Neural progenitor cell (in vitro differentiated cells): ENCODE measurements around the gene LINC01488. TPM values are rescaled to one million over a fixed set of nuclear protein-coding genes. Genes with fewer than 3 reads are reported as not detected.

Experiments
- DNase-seq: peaks from one replicate; pipeline ENCODE4 v3.0.0-alpha.2; 2016; ENCODE audit warnings: low spot score
- H2AFZ ChIP-seq: fragments of 200-600 bp; sonication (generic); replicated peaks from 2 replicates; pipeline ENCODE4 v1.6.1; 2016; ENCODE audit warnings: antibody characterized with exemption
- H3F3A ChIP-seq: fragments of 200-600 bp; sonication (generic); 2 replicates; pipeline ENCODE4 v1.6.1; 2016; ENCODE audit warnings: antibody characterized with exemption, low read depth
- H3K27ac ChIP-seq: fragments of 200-600 bp; sonication (generic); 2 replicates; pipeline ENCODE4 v1.5.1; 2016; ENCODE audit warnings: mild to moderate bottlenecking
- H3K27me3 ChIP-seq: fragments of 200-600 bp; sonication (generic); 2 replicates; pipeline ENCODE4 v1.6.1; 2016; ENCODE audit warnings: mild to moderate bottlenecking, moderate library complexity
- H3K36me3 ChIP-seq: fragments of 200-600 bp; sonication (generic); 2 replicates; pipeline ENCODE4 v1.5.1; 2016
- H3K4me1 ChIP-seq: fragments of 200-600 bp; sonication (generic); 2 replicates; pipeline ENCODE4 v1.6.1; 2016; ENCODE audit warnings: mixed run types
- H3K4me2 ChIP-seq: fragments of 200-600 bp; sonication (generic); 2 replicates; pipeline ENCODE4 v1.6.1; 2016
- H3K4me3 ChIP-seq: fragments of 200-600 bp; sonication (generic); 2 replicates; pipeline ENCODE4 v1.5.1; 2016
- H3K79me2 ChIP-seq: fragments of 200-600 bp; sonication (generic); 2 replicates; pipeline ENCODE4 v1.6.1; 2016; ENCODE audit warnings: low read depth
- H3K9ac ChIP-seq: fragments of 200-600 bp; sonication (generic); 2 replicates; pipeline ENCODE4 v1.6.1; 2016
- H3K9me3 ChIP-seq: fragments of 200-600 bp; sonication (generic); 2 replicates; pipeline ENCODE4 v1.5.1; 2016; ENCODE audit warnings: low read depth
- H4K20me1 ChIP-seq: fragments of 200-600 bp; sonication (generic); 2 replicates; pipeline ENCODE4 v1.6.1; 2016; ENCODE audit warnings: low read depth
- H3K27ac Mint-ChIP-seq: 3 replicates; pipeline ENCODE4 v1.8.0; 2021; ENCODE audit warnings: mixed read lengths
- H3K27me3 Mint-ChIP-seq: 2 replicates; pipeline ENCODE4 v1.8.0; 2022; ENCODE audit warnings: low read depth, mild to moderate bottlenecking, inconsistent platforms, moderate library complexity, mixed read lengths; ENCODE audit not compliant: insufficient read depth
- H3K36me3 Mint-ChIP-seq: 3 replicates; pipeline ENCODE4 v1.8.0; 2021; ENCODE audit warnings: mixed read lengths
- H3K4me1 Mint-ChIP-seq: 3 replicates; pipeline ENCODE4 v1.8.0; 2021; ENCODE audit warnings: mixed read lengths
- H3K4me3 Mint-ChIP-seq: 3 replicates; pipeline ENCODE4 v1.8.0; 2021; ENCODE audit warnings: mild to moderate bottlenecking, moderate library complexity, mixed read lengths
- H3K9me3 Mint-ChIP-seq: 3 replicates; pipeline ENCODE4 v1.8.0; 2020; ENCODE audit warnings: mixed read lengths
- EZH2 ChIP-seq: fragments of 200-600 bp; sonication (generic); IDR thresholded peaks from 2 replicates; pipeline ENCODE4 v1.6.1; 2017; ENCODE audit warnings: antibody characterized with exemption, mild to moderate bottlenecking, moderate library complexity
- EZH2phosphoT487 ChIP-seq: fragments of 200-600 bp; sonication (generic); IDR thresholded peaks from 2 replicates; pipeline ENCODE4 v1.6.1; 2017; ENCODE audit warnings: antibody characterized with exemption
- total RNA-seq: library from RNA; depleted of rRNA; stranded (reverse); fragments of >200 nt; gene quantifications from 2 replicates; pipeline ENCODE4 v1.2.3, GENCODE V29; 2015; ENCODE audit warnings: low replicate concordance
- TF ChIP-seq, protein P1 (sequence below): fragments of 200-600 bp; sonication (generic); IDR thresholded peaks from 2 replicates; pipeline ENCODE4 v1.5.1; 2017; ENCODE audit warnings: antibody characterized with exemption, mild to moderate bottlenecking

The LINC01488 gene
- total RNA-seq, 1 donor from 2014 or later, result 0.09 TPM

DNA sequence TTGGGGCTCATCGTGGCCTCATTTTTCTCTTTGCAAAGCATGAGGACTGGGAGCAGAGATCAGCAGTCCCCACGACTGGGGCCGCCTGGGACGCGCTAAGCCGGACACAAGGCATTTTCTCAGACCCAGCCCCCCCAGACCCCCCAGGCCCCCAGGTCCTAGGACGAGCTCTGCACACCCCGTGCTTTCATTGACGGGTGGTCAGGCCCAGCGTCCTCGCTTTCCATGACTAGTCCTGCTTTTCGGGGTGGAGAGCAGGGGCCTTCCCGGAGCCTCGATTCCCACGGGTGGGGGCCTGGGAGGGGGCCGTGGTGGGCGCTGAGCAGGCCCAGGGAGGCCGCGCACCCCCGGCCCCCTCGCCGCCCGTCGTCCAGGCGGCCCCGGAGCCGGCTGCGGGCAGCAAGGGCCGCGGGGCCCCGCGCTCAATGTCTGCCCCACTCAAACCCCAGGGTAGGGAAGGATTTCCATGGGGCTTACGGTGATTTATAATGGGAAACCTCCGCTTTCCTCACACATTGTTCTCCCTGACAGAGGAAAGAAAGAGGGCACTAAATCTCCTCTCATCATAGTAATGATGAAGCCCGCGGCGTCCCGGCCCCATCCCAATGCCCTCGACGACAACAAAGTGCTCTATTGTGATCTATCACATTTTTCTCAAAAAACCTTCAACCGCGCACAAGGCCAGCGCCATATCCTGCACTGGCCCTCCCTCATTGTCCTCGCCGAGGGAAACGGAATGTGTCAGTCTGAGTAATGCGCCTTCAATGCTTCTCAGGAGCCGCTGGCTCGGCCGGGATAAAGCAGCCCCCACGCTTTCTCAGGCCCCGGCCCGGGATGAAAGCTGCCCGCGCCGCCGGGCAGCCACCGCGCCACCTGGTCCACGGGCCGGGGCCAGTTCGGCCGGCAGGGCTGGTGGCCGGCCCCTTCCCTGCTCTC lies 10.4 kb upstream of the LINC01488 start:
- H3K36me3 ChIP-seq, result no peaks in the 10 kb centered on the region
- H3K9me3 ChIP-seq, result no peaks in the 10 kb centered on the region
- peak overlapping the region; percentile 89 for H3K27ac ChIP-seq
- H3K9me3 Mint-ChIP-seq, result peaks cover 3% of the 10 kb centered on the region
- H3F3A ChIP-seq, result peaks cover 17% of the 10 kb centered on the region
- H3K79me2 ChIP-seq, result no peaks in the 10 kb centered on the region
- H3K4me2 ChIP-seq, result peak overlapping the region; percentile 51
- H4K20me1 ChIP-seq, result no peaks in the 10 kb centered on the region
- peak overlapping the region; percentile 8 for H3K4me3 Mint-ChIP-seq
- peaks cover 39% of the 10 kb centered on the region for H3K4me1 Mint-ChIP-seq
- peak overlapping the region; percentile 64 for H2AFZ ChIP-seq
- no peak overlapping the region for H3K4me3 ChIP-seq
- H3K4me1 ChIP-seq, result peaks cover 28% of the 10 kb centered on the region
- no peaks in the 10 kb centered on the region for H3K27me3 ChIP-seq
- H3K9ac ChIP-seq, result no peak overlapping the region
- no peaks in the 10 kb centered on the region for H3K36me3 Mint-ChIP-seq
- peaks cover 7% of the 10 kb centered on the region for H3K27me3 Mint-ChIP-seq
- peak; percentile 90 for DNase-seq
- TF ChIP-seq, protein P1, sequence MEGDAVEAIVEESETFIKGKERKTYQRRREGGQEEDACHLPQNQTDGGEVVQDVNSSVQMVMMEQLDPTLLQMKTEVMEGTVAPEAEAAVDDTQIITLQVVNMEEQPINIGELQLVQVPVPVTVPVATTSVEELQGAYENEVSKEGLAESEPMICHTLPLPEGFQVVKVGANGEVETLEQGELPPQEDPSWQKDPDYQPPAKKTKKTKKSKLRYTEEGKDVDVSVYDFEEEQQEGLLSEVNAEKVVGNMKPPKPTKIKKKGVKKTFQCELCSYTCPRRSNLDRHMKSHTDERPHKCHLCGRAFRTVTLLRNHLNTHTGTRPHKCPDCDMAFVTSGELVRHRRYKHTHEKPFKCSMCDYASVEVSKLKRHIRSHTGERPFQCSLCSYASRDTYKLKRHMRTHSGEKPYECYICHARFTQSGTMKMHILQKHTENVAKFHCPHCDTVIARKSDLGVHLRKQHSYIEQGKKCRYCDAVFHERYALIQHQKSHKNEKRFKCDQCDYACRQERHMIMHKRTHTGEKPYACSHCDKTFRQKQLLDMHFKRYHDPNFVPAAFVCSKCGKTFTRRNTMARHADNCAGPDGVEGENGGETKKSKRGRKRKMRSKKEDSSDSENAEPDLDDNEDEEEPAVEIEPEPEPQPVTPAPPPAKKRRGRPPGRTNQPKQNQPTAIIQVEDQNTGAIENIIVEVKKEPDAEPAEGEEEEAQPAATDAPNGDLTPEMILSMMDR, result no peak
- TF ChIP-seq EZH2 (no peak), EZH2phosphoT487 (no peak)
- H3K27ac Mint-ChIP-seq, result peak overlapping the region; percentile 98

DNA sequence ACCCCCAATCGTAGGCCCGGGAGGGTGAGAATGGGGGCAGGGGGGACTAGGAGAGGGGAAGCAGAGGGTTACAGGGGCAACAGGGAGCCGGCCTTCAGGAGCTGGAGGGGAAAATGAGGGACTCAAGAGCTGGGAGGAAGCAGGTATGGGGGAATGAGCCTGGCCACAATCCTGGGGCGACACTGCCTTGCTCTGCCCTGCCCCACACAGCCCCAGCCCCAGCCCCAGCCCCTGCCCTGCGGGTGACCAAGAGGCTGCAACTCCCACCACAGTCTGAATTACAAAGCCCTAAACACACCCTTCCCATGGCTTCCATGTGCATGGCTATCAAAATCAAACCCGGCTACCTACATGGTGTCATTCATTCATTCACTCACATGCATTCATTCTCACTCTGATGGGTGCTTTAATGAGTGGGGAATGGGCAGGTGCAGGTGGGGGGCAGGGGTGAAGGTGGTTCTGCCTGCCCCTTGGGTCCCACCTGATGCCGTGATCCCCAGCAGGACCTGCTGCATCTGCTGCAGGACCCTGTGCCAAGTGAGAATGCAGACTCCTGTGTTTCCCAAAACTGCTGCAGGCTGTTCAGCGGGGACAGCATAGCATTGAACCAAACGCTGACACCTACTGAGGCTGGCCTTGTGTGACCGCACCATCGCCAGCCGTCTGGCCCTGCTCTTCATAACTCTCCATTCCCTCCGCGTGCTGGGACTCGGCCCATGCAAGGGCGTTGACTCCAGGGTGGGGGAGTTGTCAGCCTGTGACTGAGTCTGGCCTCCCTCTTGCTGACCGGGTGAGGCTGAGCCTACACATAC lies 9.5 kb upstream of the LINC01488 start:
- Histone ChIP-seq H2AFZ (no peak overlapping the region), H3K4me1 (peaks cover 36% of the 10 kb centered on the region), H3K27me3 (no peaks in the 10 kb centered on the region), H3K79me2 (no peaks in the 10 kb centered on the region), H3K9me3 (no peaks in the 10 kb centered on the region), H3K4me2 (peak overlapping the region; percentile 51), H3K36me3 (no peaks in the 10 kb centered on the region), H3F3A (peaks cover 17% of the 10 kb centered on the region), H3K4me3 (no peak overlapping the region), H4K20me1 (no peaks in the 10 kb centered on the region), H3K9ac (no peak overlapping the region), H3K27ac (peak overlapping the region; percentile 89)
- no peak overlapping the region for H3K4me3 Mint-ChIP-seq
- peaks cover 3% of the 10 kb centered on the region for H3K9me3 Mint-ChIP-seq
- DNase-seq, result no peak
- no peaks in the 10 kb centered on the region for H3K36me3 Mint-ChIP-seq
- TF ChIP-seq, protein P1, result no peak
- TF ChIP-seq EZH2, result no peak
- no peak for TF ChIP-seq EZH2phosphoT487
- peaks cover 39% of the 10 kb centered on the region for H3K4me1 Mint-ChIP-seq
- peaks cover 6% of the 10 kb centered on the region for H3K27me3 Mint-ChIP-seq
- peak overlapping the region; percentile 98 for H3K27ac Mint-ChIP-seq

DNA sequence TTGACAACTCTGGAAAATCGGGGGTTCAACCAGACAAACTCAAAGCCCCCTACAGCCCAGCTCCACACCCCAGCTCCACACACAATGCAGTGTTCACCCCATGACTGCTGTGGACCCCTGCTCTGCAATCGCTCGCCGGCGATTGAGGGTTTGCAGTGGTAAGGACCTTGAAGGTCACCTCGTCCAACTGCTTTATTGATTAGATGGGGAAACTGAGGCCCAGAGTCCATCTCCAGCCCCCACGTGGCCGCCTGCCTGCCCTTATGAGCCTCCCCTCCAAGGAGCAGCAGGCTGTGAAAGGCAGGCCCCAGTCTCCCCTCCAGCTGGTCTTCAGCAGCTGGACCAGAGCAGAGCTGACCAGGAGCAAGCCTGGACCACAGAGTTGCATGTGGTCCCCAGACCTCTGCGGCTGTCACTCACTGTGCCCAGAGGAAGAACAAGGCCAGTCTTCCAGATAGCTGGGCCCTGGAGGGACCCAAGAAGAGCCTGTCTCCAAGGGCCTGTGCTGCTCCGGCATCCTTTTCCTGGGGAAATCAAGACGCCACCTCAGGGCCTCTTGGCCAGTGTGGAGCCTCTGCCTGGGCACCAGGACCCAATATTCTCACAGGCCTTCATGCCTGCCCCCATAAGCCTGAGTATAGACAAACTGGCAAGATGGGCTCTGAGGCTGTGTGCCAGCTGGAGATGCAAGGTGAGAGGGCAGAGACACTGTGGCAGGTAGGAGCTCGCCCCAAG lies 8.8 kb upstream of the LINC01488 start:
- Mint-ChIP-seq H3K36me3 (no peaks in the 10 kb centered on the region), H3K4me1 (peaks cover 40% of the 10 kb centered on the region), H3K4me3 (no peak overlapping the region), H3K27ac (no peak overlapping the region), H3K9me3 (peaks cover 3% of the 10 kb centered on the region), H3K27me3 (peaks cover 5% of the 10 kb centered on the region)
- Histone ChIP-seq H3K79me2 (no peaks in the 10 kb centered on the region), H3K4me3 (no peak overlapping the region), H3K27ac (no peak overlapping the region), H3K9ac (no peak overlapping the region), H4K20me1 (no peaks in the 10 kb centered on the region), H3K4me2 (no peak overlapping the region), H3K36me3 (no peaks in the 10 kb centered on the region), H2AFZ (no peak overlapping the region), H3K4me1 (peaks cover 30% of the 10 kb centered on the region), H3K27me3 (no peaks in the 10 kb centered on the region), H3F3A (peaks cover 17% of the 10 kb centered on the region), H3K9me3 (no peaks in the 10 kb centered on the region)
- TF ChIP-seq EZH2 (no peak), EZH2phosphoT487 (no peak)
- TF ChIP-seq, protein P1, result no peak
- DNase-seq, result no peak
